SK-N-SH (cell line): ENCODE measurements around the gene GAPVD1. TPM values are rescaled to one million over a fixed set of nuclear protein-coding genes. Genes with fewer than 3 reads are reported as not detected.
"Not testable (repeated sequence)": the region's sequence is repeated elsewhere in the genome, so short reads cannot be mapped to it uniquely, and the experiment has no call there.

ENCODE experiments used
- CTCF ChIA-PET: fragments of 300-600, 350-600 bp; formaldehyde crosslinking; extraction: SDS; loops from one replicate; lab custom pipeline; 2021; lab: Yijun Ruan, JAX
- POLR2A ChIA-PET: fragments of 350-600 bp; sonication (Branson Sonifier 250); formaldehyde crosslinking; extraction: SDS; loops from one replicate; lab custom pipeline; 2020; ENCODE audit warnings: antibody characterized with exemption, inconsistent platforms; lab: Yijun Ruan, JAX
- DNase-seq: peaks from one replicate; pipeline ENCODE4 v3.0.0; 2012
- H2AFZ ChIP-seq: fragments of 200-600 bp; sonication (generic); 2 replicates; pipeline ENCODE4 v1.8.1; 2016; ENCODE audit warnings: antibody characterized with exemption, mild to moderate bottlenecking, low read depth
- H3F3A ChIP-seq: fragments of 200-600 bp; sonication (generic); replicated peaks from 2 replicates; pipeline ENCODE3; 2016; ENCODE audit warnings: antibody characterized with exemption, mild to moderate bottlenecking; ENCODE audit not compliant: insufficient read depth
- H3K27ac ChIP-seq, 2 experiments: fragments of 200-500 bp in 1 of 2; fragments of 200-600 bp in 1 of 2; sonication (Bioruptor generic) in 1 of 2; sonication (generic), shearing (Covaris generic) in 1 of 2; 2 replicates each; pipeline versions ENCODE4 v1.5.1 to v1.6.1; 2014 to 2016; ENCODE audit warnings: low read depth in 2 of 2, inconsistent platforms in 1 of 2, low read length in 1 of 2, mild to moderate bottlenecking in 1 of 2, mixed read lengths in 1 of 2
- H3K27me3 ChIP-seq: fragments of 200-600 bp; sonication (generic), shearing (Covaris generic); 2 replicates; pipeline ENCODE4 v1.6.1; 2016; ENCODE audit warnings: mixed run types; ENCODE audit not compliant: insufficient read depth
- H3K36me3 ChIP-seq, 2 experiments: fragments of 200-500 bp in 1 of 2; fragments of 200-600 bp in 1 of 2; sonication (Bioruptor generic) in 1 of 2; sonication (generic) in 1 of 2; replicated peaks in 1 of 2; 2 replicates each; pipeline versions ENCODE3 to v1.5.1; 2014 to 2016; ENCODE audit warnings: low read length in 1 of 2, mild to moderate bottlenecking in 1 of 2; ENCODE audit not compliant: insufficient read depth in 2 of 2, control insufficient read depth in 1 of 2
- H3K4me1 ChIP-seq, 2 experiments: fragments of 200-500 bp in 1 of 2; fragments of 200-600 bp in 1 of 2; sonication (Bioruptor generic) in 1 of 2; sonication (generic), shearing (Covaris generic) in 1 of 2; 2 replicates each; pipeline versions ENCODE4 v1.5.1 to v1.6.1; 2014 to 2016; ENCODE audit warnings: low read depth in 1 of 2, low read length in 1 of 2, mixed run types in 1 of 2; ENCODE audit not compliant: insufficient read depth in 2 of 2, control insufficient read depth in 1 of 2
- H3K4me2 ChIP-seq: fragments of 200-600 bp; sonication (generic), shearing (Covaris generic); 2 replicates; pipeline ENCODE4 v1.6.1; 2017; ENCODE audit warnings: mixed run types
- H3K4me3 ChIP-seq, 2 experiments: fragments of 200-500 bp in 1 of 2; fragments of 200-600 bp in 1 of 2; sonication (Bioruptor generic) in 1 of 2; sonication (generic), shearing (Covaris generic) in 1 of 2; 2 replicates each; pipeline versions ENCODE4 v1.5.1 to v1.8.1; 2014 to 2016; ENCODE audit warnings: low read depth in 2 of 2, inconsistent platforms in 1 of 2, low read length in 1 of 2, mild to moderate bottlenecking in 1 of 2, mixed read lengths in 1 of 2, moderate library complexity in 1 of 2
- H3K79me2 ChIP-seq: fragments of 200-600 bp; sonication (generic); 2 replicates; pipeline ENCODE4 v1.8.1; 2017; ENCODE audit warnings: mild to moderate bottlenecking; ENCODE audit not compliant: insufficient read depth
- H3K9ac ChIP-seq: fragments of 200-600 bp; sonication (generic); 2 replicates; pipeline ENCODE4 v1.6.1; 2017; ENCODE audit warnings: mixed run types
- H3K9me2 ChIP-seq: fragments of 200-600 bp; sonication (generic); 2 replicates; pipeline ENCODE4 v1.6.1; 2017; ENCODE audit warnings: mixed run types
- H3K9me3 ChIP-seq: fragments of 200-600 bp; sonication (generic); 2 replicates; pipeline ENCODE4 v1.6.1; 2017; ENCODE audit warnings: mixed run types, mild to moderate bottlenecking, moderate library complexity
- H4K20me1 ChIP-seq: fragments of 200-600 bp; sonication (generic); 2 replicates; pipeline ENCODE4 v1.6.1; 2017; ENCODE audit warnings: mild to moderate bottlenecking, mixed run types; ENCODE audit not compliant: insufficient read depth
- ELF1 ChIP-seq: IDR thresholded peaks from 2 replicates; pipeline ENCODE4 v1.4.0; 2012
- EP300 ChIP-seq, 2 experiments: IDR thresholded peaks; 2 replicates each; pipeline versions ENCODE4 v1.4.0 to v1.6.1; 2012; ENCODE audit warnings: borderline replicate concordance in 1 of 2, low read depth in 1 of 2, low read length in 1 of 2
- FOSL2 ChIP-seq: IDR thresholded peaks from 2 replicates; pipeline ENCODE4 v1.4.0; 2012; ENCODE audit warnings: low read depth, mild to moderate bottlenecking, moderate library complexity, borderline replicate concordance
- GABPA ChIP-seq: IDR thresholded peaks from 2 replicates; pipeline ENCODE4 v1.4.0; 2012; ENCODE audit warnings: low read depth, mild to moderate bottlenecking
- IRF3 ChIP-seq: fragments of 150-350 bp; IDR thresholded peaks from 2 replicates; pipeline ENCODE4 v1.6.1; 2016; ENCODE audit warnings: mild to moderate bottlenecking, low read depth, low read length
- JUND ChIP-seq: IDR thresholded peaks from 2 replicates; pipeline ENCODE4 v1.4.0; 2012
- MAX ChIP-seq: IDR thresholded peaks from 2 replicates; pipeline ENCODE4 v1.4.0; 2012; ENCODE audit warnings: low read depth
- NFIC ChIP-seq: IDR thresholded peaks from 2 replicates; pipeline ENCODE4 v1.4.0; 2012; ENCODE audit warnings: borderline replicate concordance
- RFX5 ChIP-seq: IDR thresholded peaks from 2 replicates; pipeline ENCODE4 v1.6.1; 2012; ENCODE audit warnings: mild to moderate bottlenecking, improper control_type of control experiment, low read length
- RXRA ChIP-seq: IDR thresholded peaks from 2 replicates; pipeline ENCODE4 v1.4.0; 2012; ENCODE audit warnings: low read depth, mild to moderate bottlenecking, borderline replicate concordance
- SMC3 ChIP-seq: IDR thresholded peaks from 2 replicates; pipeline ENCODE4 v1.6.1; 2012; ENCODE audit warnings: low read depth, low read length, improper control_type of control experiment
- ZBTB33 ChIP-seq: IDR thresholded peaks from 2 replicates; pipeline ENCODE4 v1.4.0; 2012; ENCODE audit warnings: low read depth, borderline replicate concordance
- WGBS: methylation state at CpG from one replicate; pipeline ENCODE4 v1.1.6; 2017; ENCODE audit warnings: low lambda C conversion rate; 5-methylcytosine and 5-hydroxymethylcytosine counted together
- polyA plus RNA-seq, 3 experiments: library from polyadenylated mRNA; depleted of rRNA; stranded (reverse); fragments of >200 nt; gene quantifications; 2 replicates each; pipeline ENCODE4 v1.2.3, GENCODE V29; 2012

GAPVD1 gene
- polyA plus RNA-seq, 1 of the 3 experiments (the other 2 are of a cell fraction), result 10.5 TPM

- TF ChIP-seq RXRA (no peak), ZBTB33 (no peak), ELF1 (no peak), RFX5 (no peak), EP300 (IDR thresholded peaks at IDR 0.05; ENCODE audit: borderline replicate concordance in 1 of 2, low read depth in 1 of 2, low read length in 1 of 2) (no peak)
These were observed 137.5 kb downstream of the GAPVD1 start (continued) for GRCh38 chr9:125399165-125399564.

- no peak for DNase-seq
- CTCF ChIA-PET, result interaction anchor here (1.0 to 1.3 kb wide), 3 partner anchors 9 to 1100 kb away, joined by 3 to 11 read pairs (median 3); no protein-coding TSS in a partner anchor
- POLR2A ChIA-PET, result no interaction called here
- Histone ChIP-seq H3K9me2 (no peaks in the 10 kb centered on the region), H3K4me1 (peaks cover 0 to 3% of the 10 kb centered on the region in 2 experiments; a peak in 1 of 4 replicates), H3K79me2 (no peaks in the 10 kb centered on the region), H2AFZ (no peak overlapping the region), H3K27me3 (no peaks in the 10 kb centered on the region), H4K20me1 (no peaks in the 10 kb centered on the region), H3K9me3 (no peaks in the 10 kb centered on the region), H3K9ac (no peak overlapping the region), H3K4me2 (no peak overlapping the region), H3K27ac (no peak overlapping the region), H3K36me3 (no peaks in the 10 kb centered on the region), H3K4me3 (no peak overlapping the region), H3F3A (no peaks in the 10 kb centered on the region)
- WGBS, result 97% methylated on average over 15 of the region's 20 CpGs
- TF ChIP-seq NFIC (no peak), EP300 (IDR thresholded peaks at IDR 0.05; ENCODE audit: borderline replicate concordance in 1 of 2, low read depth in 1 of 2, low read length in 1 of 2) (no peak), FOSL2 (no peak), IRF3 (no peak), JUND (no peak), MAX (no peak), RFX5 (no peak), RXRA (no peak), SMC3 (no peak), GABPA (no peak)
These were observed 138.0 kb downstream of the GAPVD1 start for GRCh38 chr9:125399666-125400065.

- DNase-seq, H3K4me3 ChIP-seq, POLR2A ChIA-PET, H2AFZ ChIP-seq, H3K9me3 ChIP-seq, H3K36me3 ChIP-seq, H3K9me2 ChIP-seq, H3K27me3 ChIP-seq, H3F3A ChIP-seq, H3K27ac ChIP-seq, H3K9ac ChIP-seq, H3K4me2 ChIP-seq, H3K79me2 ChIP-seq, H4K20me1 ChIP-seq, H3K4me1 ChIP-seq: not testable (repeated sequence)
- WGBS, result 88% methylated on average over 8 of the region's 8 CpGs
- CTCF ChIA-PET, result interaction anchor here (1.1 kb wide), 1 partner anchor 17 kb away, joined by 3 read pairs; no protein-coding TSS in a partner anchor
These were observed 138.6 kb downstream of the GAPVD1 start for GRCh38 chr9:125400232-125400631.
